ENCODE measurements around the gene ATG9B. TPM values are rescaled to one million over a fixed set of nuclear protein-coding genes. Genes with fewer than 3 reads are reported as not detected.

ATG9B gene
- total RNA-seq, 1 donor: under 0.01 TPM

DNA sequence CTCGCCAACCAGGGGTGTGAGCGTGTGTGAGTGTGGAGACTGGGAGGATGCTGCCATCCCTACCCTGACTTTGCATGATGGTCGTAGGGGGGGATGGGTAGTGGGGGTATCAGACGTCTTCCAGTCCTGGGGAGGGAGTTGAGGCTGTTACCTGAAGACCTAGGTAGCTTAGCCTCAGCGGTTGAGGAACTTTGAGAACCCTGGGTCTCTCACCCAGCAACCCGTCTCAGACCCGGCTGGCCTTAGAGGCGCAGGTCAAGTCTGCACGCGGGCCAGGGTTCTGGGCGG is 37.8 kb upstream of the ATG9B start:
- peak overlapping the region; percentile 82 for H3K4me3 ChIP-seq (ENCODE audit: low read depth, low read length)
- TF ChIP-seq CTCF (IDR thresholded peaks at IDR 0.05; ENCODE audit: insufficient read depth, low read length): no peak
- no peak for DNase-seq (ENCODE audit: low read depth)

DNA sequence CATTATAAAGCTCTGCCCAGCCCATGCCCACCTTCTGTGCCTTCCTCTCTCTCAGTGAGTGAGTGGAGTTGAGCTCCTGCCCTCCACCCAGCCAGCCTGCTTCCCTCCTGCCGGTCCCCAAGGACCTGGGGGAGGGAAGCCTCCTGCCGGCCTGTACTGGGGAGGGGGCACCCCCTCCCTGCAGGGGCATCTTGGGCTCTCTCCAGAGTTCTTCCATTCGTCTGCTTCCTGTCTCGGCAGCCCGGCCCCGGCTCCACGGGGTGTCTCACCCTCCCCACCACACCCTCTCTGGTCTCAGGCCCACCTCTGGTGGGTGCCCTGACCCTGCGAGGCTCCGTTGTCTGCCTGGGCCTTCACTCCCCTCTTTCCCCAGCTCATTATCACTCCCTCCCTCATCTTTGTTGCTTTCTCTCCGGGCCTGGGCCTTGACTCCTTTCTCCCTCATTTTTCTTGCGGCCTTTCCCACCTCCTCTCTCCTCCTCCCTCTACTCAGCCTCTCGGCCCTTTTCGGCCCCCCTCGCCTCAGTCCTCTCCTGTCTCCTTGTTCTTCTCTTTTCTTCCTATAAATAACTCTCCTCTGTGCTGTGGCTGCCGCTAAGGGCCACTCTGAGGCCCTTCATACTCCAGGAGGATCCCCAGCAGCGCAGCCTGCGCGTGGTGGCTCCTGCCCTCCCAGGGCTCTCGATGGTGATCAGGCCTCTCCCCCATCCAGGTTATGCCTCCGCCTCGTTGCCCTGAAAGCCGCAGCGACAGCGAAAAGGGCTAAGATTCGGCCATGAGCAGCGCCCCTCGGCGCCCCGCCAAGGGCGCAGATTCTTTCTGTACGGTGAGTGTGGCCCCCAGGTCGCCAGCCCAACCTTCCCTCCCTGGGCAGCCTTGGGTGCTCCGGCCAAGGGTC is 37.2 kb upstream of the ATG9B start:
- H3K4me3 ChIP-seq (ENCODE audit: low read depth, low read length): peak overlapping the region; percentile 82
- DNase-seq (ENCODE audit: low read depth): no peak

GRCh38 chr7:151060416-151061212 is 36.3 kb upstream of the ATG9B start:
- DNase-seq (ENCODE audit: low read depth): peak; percentile 57
- H3K4me3 ChIP-seq (ENCODE audit: low read depth, low read length): peak overlapping the region; percentile 82
- TF ChIP-seq CTCF (IDR thresholded peaks at IDR 0.05; ENCODE audit: insufficient read depth, low read length): no peak

More for the DNA sequence above, 37.2 kb upstream of the ATG9B start:
- TF ChIP-seq CTCF (IDR thresholded peaks at IDR 0.05; ENCODE audit: insufficient read depth, low read length): no peak

DNA sequence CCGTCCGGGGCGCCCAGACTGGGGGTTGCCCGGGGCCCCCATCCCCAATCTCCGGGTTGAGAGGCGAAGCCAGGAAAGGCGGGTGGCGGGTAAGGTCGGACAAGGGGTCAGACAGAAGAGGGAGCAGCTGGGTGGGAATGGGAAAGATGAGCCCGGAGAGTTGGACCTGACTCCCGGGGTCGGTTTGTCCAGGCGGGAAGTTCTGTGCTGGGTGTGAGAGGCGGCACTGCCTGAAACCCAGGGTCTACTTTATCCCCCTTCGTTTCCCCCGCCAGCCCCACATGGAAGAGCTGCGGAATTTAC is 35.8 kb upstream of the ATG9B start:
- TF ChIP-seq CTCF (IDR thresholded peaks at IDR 0.05; ENCODE audit: insufficient read depth, low read length): no peak
- DNase-seq (ENCODE audit: low read depth): no peak
- peak overlapping the region; percentile 82 for H3K4me3 ChIP-seq (ENCODE audit: low read depth, low read length)

GRCh38 chr7:151059367-151060112 is 35.2 kb upstream of the ATG9B start, which contains the start of gene SLC4A2:
SLC4A2 (plus strand) TSS chr7:151059589; CDS start chr7:151061988, 2,399 bp downstream.
- H3K4me3 ChIP-seq (ENCODE audit: low read depth, low read length): peak within 1 kb of the TSS; percentile 82
- DNase-seq (ENCODE audit: low read depth): peak; percentile 56
- TF ChIP-seq CTCF (IDR thresholded peaks at IDR 0.05; ENCODE audit: insufficient read depth, low read length): peak; percentile 58

DNA sequence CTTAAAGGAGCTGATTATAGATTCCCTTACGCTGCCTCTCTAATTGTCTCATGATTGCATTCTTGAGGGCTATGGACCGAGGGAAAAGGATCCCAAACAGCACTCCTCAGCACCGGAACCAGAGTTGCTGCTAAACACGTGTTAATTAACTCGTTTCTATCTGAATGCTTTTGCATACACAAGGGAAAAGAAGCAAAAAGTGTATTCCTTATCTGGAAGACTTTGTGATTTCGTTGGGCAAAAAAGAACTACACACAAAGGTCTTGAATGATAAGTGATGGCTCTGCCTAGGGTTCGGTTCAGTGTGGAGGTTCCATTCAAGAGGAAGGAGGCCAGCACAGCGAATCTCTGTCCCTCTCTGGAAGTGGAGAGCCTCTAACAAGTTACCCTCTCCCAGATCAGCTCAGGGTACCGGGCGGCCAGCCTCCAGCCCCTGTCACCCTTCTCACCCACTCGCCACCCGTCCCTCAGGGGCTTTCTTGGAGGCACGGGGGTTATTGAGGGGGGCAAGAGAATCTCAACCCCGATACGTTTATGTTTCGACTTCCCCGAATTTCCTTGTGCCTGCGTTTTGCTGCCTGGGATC is 34.6 kb upstream of the ATG9B start:
- no peak for TF ChIP-seq CTCF (IDR thresholded peaks at IDR 0.05; ENCODE audit: insufficient read depth, low read length)
- DNase-seq (ENCODE audit: low read depth): peak; percentile 32
- peak overlapping the region; percentile 82 for H3K4me3 ChIP-seq (ENCODE audit: low read depth, low read length)

Data from fibroblast of the aortic adventitia (primary cell).